ENCODE measurements around the gene MOV10L1.

The MOV10L1 gene

GRCh38 chr22:50089682-50090411 lies at the start of gene MOV10L1:
Gene MOV10L1 (plus strand): TSS chr22:50090006. CDS start chr22:50090089, 83 bp downstream.
- DNase-seq (ENCODE audit: low read depth in 3 of 3), result peak in 1 of 3 experiments; percentile 29

GRCh38 chr22:50040717-50041116 lies 49.1 kb upstream of the MOV10L1 start:
- DNase-seq (ENCODE audit: low read depth in 3 of 3), result no peak

- no peak for DNase-seq (ENCODE audit: low read depth in 3 of 3)
Measured at GRCh38 chr22:50041361-50042065, 48.3 kb upstream of the MOV10L1 start.

- no peak for DNase-seq (ENCODE audit: low read depth in 3 of 3)
Measured at GRCh38 chr22:50044485-50045118, 45.2 kb upstream of the MOV10L1 start.

GRCh38 chr22:50045211-50046018 lies 44.4 kb upstream of the MOV10L1 start:
- DNase-seq (ENCODE audit: low read depth in 3 of 3), result no peak

- no peak for DNase-seq (ENCODE audit: low read depth in 3 of 3)
Measured at GRCh38 chr22:50046019-50046415, 43.8 kb upstream of the MOV10L1 start.

GRCh38 chr22:50046481-50047245 lies 43.1 kb upstream of the MOV10L1 start:
- DNase-seq (ENCODE audit: low read depth in 3 of 3), result no peak

- DNase-seq (ENCODE audit: low read depth in 3 of 3), result no peak
Measured at GRCh38 chr22:50047346-50047745, 42.5 kb upstream of the MOV10L1 start.

GRCh38 chr22:50048061-50048765 lies 41.6 kb upstream of the MOV10L1 start:
- no peak for DNase-seq (ENCODE audit: low read depth in 3 of 3)

- no peak for DNase-seq (ENCODE audit: low read depth in 3 of 3)
Measured at GRCh38 chr22:50048836-50049235, 41.0 kb upstream of the MOV10L1 start.

GRCh38 chr22:50049299-50050195 lies 40.3 kb upstream of the MOV10L1 start:
- no peak for DNase-seq (ENCODE audit: low read depth in 3 of 3)

GRCh38 chr22:50051930-50052329 lies 37.9 kb upstream of the MOV10L1 start:
- DNase-seq (ENCODE audit: low read depth in 3 of 3), result no peak

GRCh38 chr22:50053861-50054260 lies 35.9 kb upstream of the MOV10L1 start:
- DNase-seq (ENCODE audit: low read depth in 3 of 3), result no peak

GRCh38 chr22:50056214-50056972 lies 33.4 kb upstream of the MOV10L1 start:
- DNase-seq (ENCODE audit: low read depth in 3 of 3), result no peak

GRCh38 chr22:50057278-50058060 lies 32.3 kb upstream of the MOV10L1 start:
- DNase-seq (ENCODE audit: low read depth in 3 of 3), result no peak

- no peak for DNase-seq (ENCODE audit: low read depth in 3 of 3)
Measured at GRCh38 chr22:50058061-50058905, 31.5 kb upstream of the MOV10L1 start, which contains the start of gene TTLL8. Gene TTLL8 (minus strand): TSS chr22:50058298.

All from stimulated activated CD4-positive, alpha-beta T cell treated with anti-CD3 and anti-CD28 coated beads, TNF-alpha, amount 100 ng/mL, for 24 hours (primary cell).